Hepatocyte (in vitro differentiated cells): ENCODE data around the gene APOA4. TPM values are rescaled to one million over a fixed set of nuclear protein-coding genes. Genes with fewer than 3 reads are reported as not detected.

Source experiments
- DNase-seq: peaks from one replicate; pipeline ENCODE4 v3.0.0-alpha.2; 2016; ENCODE audit warnings: low spot score
- H2AFZ ChIP-seq: fragments of 200-600 bp; sonication (generic); 2 replicates; pipeline ENCODE4 v1.6.0; 2016; ENCODE audit warnings: antibody characterized with exemption, mild to moderate bottlenecking
- H3K27ac ChIP-seq: fragments of 200-600 bp; sonication (generic); 2 replicates; pipeline ENCODE4 v1.5.1; 2016; ENCODE audit warnings: mild to moderate bottlenecking
- H3K27me3 ChIP-seq: fragments of 200-600 bp; sonication (generic); 2 replicates; pipeline ENCODE4 v1.6.1; 2016
- H3K36me3 ChIP-seq: fragments of 200-600 bp; sonication (generic); replicated peaks from 2 replicates; pipeline ENCODE4 v1.5.1; 2016; ENCODE audit warnings: low read depth; ENCODE audit not compliant: insufficient read depth
- H3K4me1 ChIP-seq: fragments of 200-600 bp; sonication (generic); 2 replicates; pipeline ENCODE4 v1.5.1; 2016; ENCODE audit warnings: mild to moderate bottlenecking, moderate library complexity; ENCODE audit not compliant: insufficient read depth
- H3K4me2 ChIP-seq: fragments of 200-600 bp; sonication (generic); 2 replicates; pipeline ENCODE4 v1.6.0; 2016
- H3K4me3 ChIP-seq: fragments of 200-600 bp; sonication (generic); 2 replicates; pipeline ENCODE4 v1.5.1; 2016; ENCODE audit warnings: mild to moderate bottlenecking
- H3K79me2 ChIP-seq: fragments of 200-600 bp; sonication (generic); 2 replicates; pipeline ENCODE4 v1.6.0; 2017; ENCODE audit warnings: mild to moderate bottlenecking
- H3K9me2 ChIP-seq: fragments of 200-600 bp; sonication (generic); replicated peaks from 2 replicates; pipeline ENCODE4 v1.6.0; 2017; ENCODE audit warnings: mild to moderate bottlenecking; ENCODE audit not compliant: insufficient read depth
- H3K9me3 ChIP-seq: fragments of 200-600 bp; sonication (generic); 2 replicates; pipeline ENCODE4 v1.5.1; 2016; ENCODE audit warnings: low read depth, mild to moderate bottlenecking
- H4K20me1 ChIP-seq: fragments of 200-600 bp; sonication (generic); 2 replicates; pipeline ENCODE4 v1.6.0; 2016; ENCODE audit warnings: mild to moderate bottlenecking; ENCODE audit not compliant: insufficient read depth, poor library complexity, severe bottlenecking
- EZH2 ChIP-seq: fragments of 200-600 bp; sonication (generic); IDR thresholded peaks from 2 replicates; pipeline ENCODE4 v1.6.1; 2016; ENCODE audit warnings: antibody characterized with exemption, mild to moderate bottlenecking, borderline replicate concordance
- EZH2phosphoT487 ChIP-seq: fragments of 200-600 bp; sonication (generic); IDR thresholded peaks from one replicate; pipeline ENCODE4 v1.6.1; 2018; ENCODE audit warnings: antibody characterized with exemption, mild to moderate bottlenecking, low read depth, moderate library complexity; ENCODE audit not compliant: unreplicated experiment, severe bottlenecking
- WGBS: methylation state at CpG from one replicate; pipeline ENCODE4 v1.1.6; 2016; ENCODE audit warnings: low lambda C conversion rate; ENCODE audit errors: missing lambda C conversion rate; 5-methylcytosine and 5-hydroxymethylcytosine counted together
- polyA plus RNA-seq: library from polyadenylated mRNA; unstranded; fragments of >200 nt; fragmentation: Nextera tagmentation; extraction: Ambion mirVana; gene quantifications from 2 replicates; pipeline ENCODE4 v1.2.1, GENCODE V29; 2016
- total RNA-seq: library from RNA; depleted of rRNA; stranded (reverse); fragments of >200 nt; gene quantifications from 2 replicates; pipeline ENCODE4 v1.2.3, GENCODE V29; 2014
- TF ChIP-seq, protein P1 (sequence below): fragments of 200-600 bp; sonication (generic); IDR thresholded peaks from 2 replicates; pipeline ENCODE4 v1.5.1; 2016; ENCODE audit warnings: antibody characterized with exemption, mild to moderate bottlenecking; ENCODE audit not compliant: poor library complexity

Gene APOA4
- total and polyA plus RNA-seq, 2 experiments from 2014 or later, result 810 to 1,133 TPM

- Histone ChIP-seq H2AFZ (no peak overlapping the region), H4K20me1 (no peaks in the 10 kb centered on the region), H3K9me3 (no peaks in the 10 kb centered on the region), H3K27me3 (no peaks in the 10 kb centered on the region), H3K27ac (no peak overlapping the region), H3K9me2 (no peaks in the 10 kb centered on the region), H3K4me3 (no peak overlapping the region), H3K79me2 (no peaks in the 10 kb centered on the region), H3K4me2 (no peak overlapping the region), H3K36me3 (no peaks in the 10 kb centered on the region), H3K4me1 (no peaks in the 10 kb centered on the region)
- TF ChIP-seq EZH2phosphoT487 (no peak), EZH2 (no peak)
- TF ChIP-seq, protein P1, sequence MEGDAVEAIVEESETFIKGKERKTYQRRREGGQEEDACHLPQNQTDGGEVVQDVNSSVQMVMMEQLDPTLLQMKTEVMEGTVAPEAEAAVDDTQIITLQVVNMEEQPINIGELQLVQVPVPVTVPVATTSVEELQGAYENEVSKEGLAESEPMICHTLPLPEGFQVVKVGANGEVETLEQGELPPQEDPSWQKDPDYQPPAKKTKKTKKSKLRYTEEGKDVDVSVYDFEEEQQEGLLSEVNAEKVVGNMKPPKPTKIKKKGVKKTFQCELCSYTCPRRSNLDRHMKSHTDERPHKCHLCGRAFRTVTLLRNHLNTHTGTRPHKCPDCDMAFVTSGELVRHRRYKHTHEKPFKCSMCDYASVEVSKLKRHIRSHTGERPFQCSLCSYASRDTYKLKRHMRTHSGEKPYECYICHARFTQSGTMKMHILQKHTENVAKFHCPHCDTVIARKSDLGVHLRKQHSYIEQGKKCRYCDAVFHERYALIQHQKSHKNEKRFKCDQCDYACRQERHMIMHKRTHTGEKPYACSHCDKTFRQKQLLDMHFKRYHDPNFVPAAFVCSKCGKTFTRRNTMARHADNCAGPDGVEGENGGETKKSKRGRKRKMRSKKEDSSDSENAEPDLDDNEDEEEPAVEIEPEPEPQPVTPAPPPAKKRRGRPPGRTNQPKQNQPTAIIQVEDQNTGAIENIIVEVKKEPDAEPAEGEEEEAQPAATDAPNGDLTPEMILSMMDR, result no peak
- WGBS, result 82% methylated on average over 3 of the region's 3 CpGs
- no peak for DNase-seq
Measured at GRCh38 chr11:116868066-116868465, 45.0 kb upstream of the APOA4 start.

DNA sequence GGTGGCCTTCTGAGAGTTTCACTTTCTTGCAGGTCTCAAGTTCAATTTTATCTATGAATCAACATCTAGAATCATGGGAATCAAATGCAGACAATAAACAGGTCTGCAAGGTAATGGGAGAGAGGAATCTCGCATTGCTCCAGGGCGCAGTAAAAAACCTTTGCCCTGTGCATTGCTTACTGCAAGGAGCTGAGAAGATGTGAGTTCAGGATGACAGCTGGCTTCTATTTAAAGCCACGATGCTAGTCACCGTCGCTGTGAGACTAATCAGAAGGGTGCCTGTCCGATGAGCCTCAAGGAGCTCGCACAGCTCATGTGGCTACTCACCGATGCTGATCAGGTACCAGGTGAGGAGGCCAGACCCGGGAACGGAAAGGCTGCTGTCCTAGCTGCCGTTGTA is 44.5 kb upstream of the APOA4 start:
- H3K79me2 ChIP-seq, result no peaks in the 10 kb centered on the region
- H3K9me3 ChIP-seq, result no peaks in the 10 kb centered on the region
- DNase-seq, result no peak
- no peaks in the 10 kb centered on the region for H3K36me3 ChIP-seq
- no peaks in the 10 kb centered on the region for H3K9me2 ChIP-seq
- H4K20me1 ChIP-seq, result no peaks in the 10 kb centered on the region
- H3K4me3 ChIP-seq, result no peak overlapping the region
- H2AFZ ChIP-seq, result no peak overlapping the region
- no peaks in the 10 kb centered on the region for H3K27me3 ChIP-seq
- TF ChIP-seq, protein P1, result no peak
- TF ChIP-seq EZH2 (no peak), EZH2phosphoT487 (no peak)
- 69% methylated on average over 11 of the region's 11 CpGs for WGBS
- no peak overlapping the region for H3K27ac ChIP-seq
- no peak overlapping the region for H3K4me2 ChIP-seq
- H3K4me1 ChIP-seq, result no peaks in the 10 kb centered on the region

DNA sequence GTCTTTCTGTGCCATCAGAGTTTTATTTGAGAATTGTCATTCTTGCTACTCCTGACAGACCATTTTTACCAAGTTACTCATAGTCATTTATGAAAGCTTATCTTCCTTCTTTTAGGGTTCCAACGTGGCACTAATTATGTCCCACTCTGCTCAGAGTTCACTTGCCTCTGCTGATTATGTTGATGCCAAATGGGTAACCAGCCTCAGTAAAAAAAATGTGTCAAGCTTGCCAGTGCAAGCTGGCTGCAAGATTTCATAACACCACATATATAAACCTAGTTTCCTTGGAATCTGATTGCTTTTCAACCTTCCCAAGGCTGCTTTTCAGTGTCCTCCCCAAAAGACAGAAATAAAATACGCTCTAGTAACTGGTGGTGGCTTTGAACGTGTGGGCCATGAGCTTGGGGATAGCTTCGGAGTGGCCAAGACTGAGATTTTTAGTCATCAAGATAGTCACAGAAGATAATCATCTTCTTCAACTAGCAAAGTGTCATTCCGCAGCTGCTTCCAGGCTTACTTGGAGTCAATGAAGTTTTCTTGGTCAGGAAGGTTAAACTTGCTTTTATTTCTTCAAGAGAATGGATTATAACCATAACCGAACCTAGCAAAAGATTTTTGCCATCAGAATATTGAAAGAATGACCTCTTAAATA is 43.8 kb upstream of the APOA4 start:
- Histone ChIP-seq H3K27ac (no peak overlapping the region), H3K9me3 (no peaks in the 10 kb centered on the region), H3K4me1 (no peaks in the 10 kb centered on the region), H3K79me2 (no peaks in the 10 kb centered on the region), H3K4me3 (no peak overlapping the region), H3K4me2 (no peak overlapping the region), H3K27me3 (no peaks in the 10 kb centered on the region), H2AFZ (no peak overlapping the region), H3K36me3 (no peaks in the 10 kb centered on the region), H3K9me2 (no peaks in the 10 kb centered on the region), H4K20me1 (no peaks in the 10 kb centered on the region)
- TF ChIP-seq EZH2, result no peak
- TF ChIP-seq, protein P1, result no peak
- DNase-seq, result no peak
- 91% methylated on average over 6 of the region's 6 CpGs for WGBS

GRCh38 chr11:116865696-116866095 is 42.6 kb upstream of the APOA4 start:
- H4K20me1 ChIP-seq, result no peaks in the 10 kb centered on the region
- H3K9me2 ChIP-seq, result no peaks in the 10 kb centered on the region
- peak overlapping the region; percentile 55 for H3K27ac ChIP-seq
- H3K27me3 ChIP-seq, result no peaks in the 10 kb centered on the region
- no peak overlapping the region for H2AFZ ChIP-seq
- no peak for TF ChIP-seq EZH2
- no peaks in the 10 kb centered on the region for H3K9me3 ChIP-seq
- no peak overlapping the region for H3K4me3 ChIP-seq
- no peak overlapping the region for H3K4me2 ChIP-seq
- no peaks in the 10 kb centered on the region for H3K36me3 ChIP-seq
- H3K79me2 ChIP-seq, result no peaks in the 10 kb centered on the region
- H3K4me1 ChIP-seq, result no peaks in the 10 kb centered on the region
- WGBS, result 46% methylated on average over 1 of the region's 1 CpG
- DNase-seq, result no peak
